ENCODE data around the gene OR1S1. TPM values are rescaled to one million over a fixed set of nuclear protein-coding genes. Genes with fewer than 3 reads are reported as not detected.

OR1S1 gene
- total RNA-seq, 1 donor from 2014 or later = not detected

Other genes starting within 250 kb of the OR1S1 start
- not detected for gene OR9Q1, start 188.8 kb upstream of the OR1S1 start, total RNA-seq
- gene OR6Q1, start 181.8 kb upstream of the OR1S1 start, total RNA-seq = not detected
- not detected for gene OR9I1, start 87.2 kb upstream of the OR1S1 start, total RNA-seq
- not detected for gene OR9Q2, start 23.6 kb upstream of the OR1S1 start, total RNA-seq
- gene OR1S2, start 8.6 kb upstream of the OR1S1 start, total RNA-seq = not detected
- not detected for gene OR10Q1, start 16.2 kb downstream of the OR1S1 start, total RNA-seq
- gene OR10W1, start 55.5 kb downstream of the OR1S1 start, total RNA-seq = 0.51 TPM
- gene OR5B17, start 146.3 kb downstream of the OR1S1 start, total RNA-seq = not detected
- gene OR5B3, start 194.2 kb downstream of the OR1S1 start, total RNA-seq = not detected
- not detected for gene OR5B2, start 215.4 kb downstream of the OR1S1 start, total RNA-seq
- gene OR5B12, start 229.5 kb downstream of the OR1S1 start, total RNA-seq = not detected